Small intestine (tissue), 7 donors: ENCODE results near the gene SLC14A1. TPM values are rescaled to one million over a fixed set of nuclear protein-coding genes. Genes with fewer than 3 reads are reported as not detected.
A peak's percentile ranks its signal among the peaks of the same experiment; 100 is the strongest.

Source experiments
- DNase-seq, 2 donors: peaks; one replicate each; pipeline versions ENCODE4 v3.0.0 to v3.0.0-alpha.2; 2013
- FAIRE-seq: peaks from 2 replicates; lab custom pipeline; 2012; peaks lifted over from hg19 to GRCh38; lab: Jason Lieb, UNC
- H3K27ac ChIP-seq, 3 donors: one replicate each; pipeline ENCODE4 v1.5.1; 2013; ENCODE audit warnings: low read length in 2 of 3, mild to moderate bottlenecking in 2 of 3, control low read depth in 1 of 3, inconsistent platforms in 1 of 3, low read depth in 1 of 3, moderate library complexity in 1 of 3
- H3K27me3 ChIP-seq, 3 donors: one replicate each; pipeline ENCODE4 v1.6.1; 2013; ENCODE audit warnings: low read length in 3 of 3, inconsistent platforms in 1 of 3; ENCODE audit not compliant: control insufficient read depth in 3 of 3, insufficient read depth in 3 of 3
- H3K36me3 ChIP-seq, 3 donors: one replicate each; pipeline ENCODE4 v1.6.1; 2013; ENCODE audit warnings: low read length in 3 of 3, inconsistent platforms in 1 of 3, low read depth in 1 of 3, mild to moderate bottlenecking in 1 of 3, moderate library complexity in 1 of 3; ENCODE audit not compliant: control insufficient read depth in 3 of 3, insufficient read depth in 2 of 3
- H3K4me1 ChIP-seq, 3 donors: one replicate each; pipeline ENCODE4 v1.6.1; 2013; ENCODE audit warnings: low read length in 2 of 3, inconsistent platforms in 1 of 3, low read depth in 1 of 3, mild to moderate bottlenecking in 1 of 3, moderate library complexity in 1 of 3; ENCODE audit not compliant: control insufficient read depth in 3 of 3, insufficient read depth in 2 of 3
- H3K4me3 ChIP-seq, 3 donors: one replicate each; pipeline ENCODE4 v1.5.1; 2013; ENCODE audit warnings: low read length in 3 of 3, control low read depth in 1 of 3, inconsistent platforms in 1 of 3, low read depth in 1 of 3, mild to moderate bottlenecking in 1 of 3, moderate library complexity in 1 of 3
- H3K9me3 ChIP-seq, 2 donors: one replicate each; pipeline ENCODE4 v1.6.1; 2013; ENCODE audit warnings: low read depth in 1 of 2, low read length in 1 of 2; ENCODE audit not compliant: control insufficient read depth in 2 of 2, insufficient read depth in 1 of 2
- WGBS, 3 donors: extraction: QIAGEN DNeasy Blood & Tissue Kit; methylation state at CpG; one replicate each; pipeline ENCODE4 v1.1.7; 2013; 5-methylcytosine and 5-hydroxymethylcytosine counted together
- polyA plus RNA-seq, 4 donors: library from polyadenylated mRNA; stranded (reverse) in 3 of 4; unstranded in 1 of 4; fragments of 200-250 nt in 3 of 4; fragments of 120-200 nt in 1 of 4; gene quantifications; one replicate each; pipeline versions ENCODE4 v1.2.1 to v1.2.3, GENCODE V29; 2013
- donor health status: healthy with polysubstance abuse.
- donor health status: control.
- donor health status: control.
- donor health status: Bipolar disorder and iron deficiency.
- donor health status: healthy.

The SLC14A1 gene
- polyA plus RNA-seq, 4 donors: 0.56 to 1.3 TPM; not detected in 2

DNA sequence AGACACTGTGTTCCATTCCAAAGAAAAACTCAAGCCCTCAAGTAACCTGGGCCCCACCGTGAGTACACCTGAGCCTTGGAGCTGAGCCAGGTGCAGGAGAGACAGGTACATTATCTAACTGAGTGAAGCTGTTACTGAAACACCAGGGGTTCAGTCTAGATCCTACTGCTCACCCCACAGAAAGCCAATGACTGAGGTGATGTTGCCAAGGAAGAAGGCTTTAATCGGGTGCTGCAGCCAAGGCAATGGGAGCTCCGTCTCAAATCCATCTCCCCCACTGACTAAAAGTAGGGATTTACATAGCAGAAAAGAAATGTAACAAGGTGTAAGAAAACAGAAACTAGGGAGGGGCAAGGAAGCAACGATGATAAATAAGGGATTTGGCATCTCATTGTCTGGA, 15.2 kb upstream of the SLC14A1 start:
- WGBS, 3 donors: 71 to 91% (median 85%) methylated on average over 4 of the region's 4 CpGs
- no peak overlapping the region for H3K27ac ChIP-seq
- FAIRE-seq: no peak
- DNase-seq: no peak
- H3K4me3 ChIP-seq: no peak overlapping the region
- peaks cover 0 to 26% of the 10 kb centered on the region in 2 donors for H3K9me3 ChIP-seq
- H3K4me1 ChIP-seq: no peaks in the 10 kb centered on the region
- no peaks in the 10 kb centered on the region for H3K27me3 ChIP-seq
- no peaks in the 10 kb centered on the region for H3K36me3 ChIP-seq

DNA sequence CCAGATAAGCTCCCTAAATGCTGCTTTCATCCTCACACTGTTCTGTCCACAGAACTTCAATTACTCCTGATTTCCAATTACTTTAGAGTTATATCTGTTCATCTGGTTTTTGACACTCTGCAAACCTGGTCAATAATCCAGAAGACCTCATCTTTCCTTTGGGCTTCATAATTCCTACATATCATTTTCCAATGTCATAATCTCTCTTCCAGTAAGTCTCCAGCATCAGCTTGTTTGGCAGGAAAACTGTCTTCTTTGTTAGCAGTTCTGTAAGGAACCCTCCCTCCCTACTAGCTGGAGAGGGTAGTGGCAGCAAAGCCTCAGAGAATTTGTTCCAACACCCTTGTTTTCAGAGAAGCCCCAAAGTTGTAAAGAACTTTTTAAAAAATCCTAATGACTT, 11.9 kb upstream of the SLC14A1 start:
- Histone ChIP-seq H3K4me1 (no peaks in the 10 kb centered on the region), H3K27me3 (no peaks in the 10 kb centered on the region), H3K36me3 (no peaks in the 10 kb centered on the region), H3K27ac (no peak overlapping the region), H3K9me3 (peaks cover 0 to 25% of the 10 kb centered on the region in 2 donors), H3K4me3 (no peak overlapping the region)
- DNase-seq: no peak
- no peak for FAIRE-seq

DNA sequence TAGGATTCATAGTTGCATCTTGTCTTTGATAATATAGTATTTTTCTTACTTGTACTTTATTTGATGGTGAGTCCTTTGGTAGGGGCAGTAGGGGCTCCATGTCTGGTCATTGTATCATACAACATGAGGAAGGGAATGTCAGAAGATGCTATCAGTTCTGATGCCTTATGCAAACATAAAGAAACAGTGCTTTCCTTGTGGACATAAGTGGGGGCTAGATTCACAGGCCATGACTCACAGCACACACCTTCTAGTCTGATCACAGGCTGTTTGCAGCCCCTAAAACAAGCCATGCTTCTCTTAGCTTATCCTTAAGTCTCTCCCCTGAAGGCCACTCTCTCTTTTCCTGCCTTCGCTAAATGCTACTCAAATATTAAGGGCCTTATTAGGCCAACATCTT, 10.7 kb upstream of the SLC14A1 start:
- DNase-seq (no peak), FAIRE-seq (no peak)
- no peaks in the 10 kb centered on the region for H3K36me3 ChIP-seq
- 91 to 100% (median 91%) methylated on average over 1 of the region's 1 CpG for WGBS, 3 donors
- peaks cover 0 to 20% of the 10 kb centered on the region in 2 donors for H3K9me3 ChIP-seq
- no peaks in the 10 kb centered on the region for H3K27me3 ChIP-seq
- no peaks in the 10 kb centered on the region for H3K4me1 ChIP-seq
- no peak overlapping the region for H3K4me3 ChIP-seq
- no peak overlapping the region for H3K27ac ChIP-seq

DNA sequence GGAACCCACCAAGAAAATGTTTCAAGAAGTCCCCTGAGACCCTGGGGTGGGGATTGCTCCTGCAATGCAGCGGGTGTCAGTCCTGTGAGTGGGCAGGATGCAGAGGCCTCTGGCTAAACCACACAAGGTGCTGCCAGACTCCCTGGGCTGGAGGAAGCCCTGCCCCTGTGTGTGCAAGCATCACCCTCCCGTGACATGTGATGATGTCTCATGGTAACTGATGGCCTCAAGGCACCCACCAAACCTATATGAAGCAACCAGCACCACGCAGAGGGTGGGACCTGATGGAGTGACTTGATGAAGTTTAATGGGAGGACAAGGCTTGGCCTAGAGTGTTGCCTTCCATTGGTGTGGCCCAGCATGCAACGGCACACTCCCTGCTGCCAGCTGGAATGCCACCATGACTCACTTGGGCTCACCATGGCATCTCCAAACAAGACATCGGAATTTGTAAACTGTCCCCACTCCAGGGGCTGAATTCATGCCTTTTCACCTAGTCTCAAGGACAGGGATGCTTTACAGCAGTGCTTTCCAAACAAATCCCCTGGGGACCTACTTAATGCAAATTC, 8.7 kb upstream of the SLC14A1 start:
- Histone ChIP-seq H3K4me1 (no peaks in the 10 kb centered on the region), H3K27ac (no peak overlapping the region), H3K36me3 (no peaks in the 10 kb centered on the region), H3K27me3 (no peaks in the 10 kb centered on the region), H3K4me3 (no peak overlapping the region), H3K9me3 (peaks cover 0 to 3% of the 10 kb centered on the region in 2 donors)
- 81 to 90% (median 88%) methylated on average over 5 of the region's 5 CpGs for WGBS, 3 donors
- DNase-seq: no peak
- FAIRE-seq: no peak

DNA sequence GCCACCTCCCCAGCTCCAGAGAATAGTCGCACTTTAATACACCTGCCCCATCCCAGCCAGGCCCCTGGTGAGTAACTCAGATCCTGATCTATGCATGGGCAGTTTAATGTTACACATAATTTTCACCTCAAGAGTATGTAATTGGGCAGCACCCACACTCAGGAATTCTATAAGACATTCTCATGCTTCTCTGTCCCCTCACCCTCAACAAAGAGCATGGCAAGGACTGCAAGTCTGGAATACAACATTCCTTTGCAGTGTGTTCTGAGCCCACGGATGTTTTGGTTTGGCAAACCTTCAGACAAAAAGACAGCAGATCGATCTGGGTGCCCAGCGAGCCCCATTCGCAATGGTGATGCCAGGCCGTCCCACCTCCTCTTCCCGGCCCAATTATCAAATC, 4.9 kb upstream of the SLC14A1 start:
- Histone ChIP-seq H3K4me1 (peaks cover 0 to 9% (median 0%) of the 10 kb centered on the region in 3 donors), H3K27me3 (no peaks in the 10 kb centered on the region), H3K9me3 (no peaks in the 10 kb centered on the region), H3K4me3 (no peak overlapping the region), H3K36me3 (no peaks in the 10 kb centered on the region), H3K27ac (no peak overlapping the region)
- WGBS, 3 donors: 93 to 94% (median 93%) methylated on average over 7 of the region's 7 CpGs
- DNase-seq (no peak), FAIRE-seq (no peak)

- H3K4me3 ChIP-seq: no peak overlapping the region
- H3K4me1 ChIP-seq: peaks cover 0 to 9% (median 0%) of the 10 kb centered on the region in 3 donors
- H3K27me3 ChIP-seq: no peaks in the 10 kb centered on the region
- FAIRE-seq: no peak
- no peak overlapping the region for H3K27ac ChIP-seq
- no peaks in the 10 kb centered on the region for H3K36me3 ChIP-seq
- peak; percentile 84 to 88 for DNase-seq
- no peaks in the 10 kb centered on the region for H3K9me3 ChIP-seq
- WGBS, 3 donors: 0 to 2% (median 1%) methylated on average over 5 of the region's 5 CpGs
These were observed 1.1 kb upstream of the SLC14A1 start for GRCh38 chr18:45722899-45723298.

DNA sequence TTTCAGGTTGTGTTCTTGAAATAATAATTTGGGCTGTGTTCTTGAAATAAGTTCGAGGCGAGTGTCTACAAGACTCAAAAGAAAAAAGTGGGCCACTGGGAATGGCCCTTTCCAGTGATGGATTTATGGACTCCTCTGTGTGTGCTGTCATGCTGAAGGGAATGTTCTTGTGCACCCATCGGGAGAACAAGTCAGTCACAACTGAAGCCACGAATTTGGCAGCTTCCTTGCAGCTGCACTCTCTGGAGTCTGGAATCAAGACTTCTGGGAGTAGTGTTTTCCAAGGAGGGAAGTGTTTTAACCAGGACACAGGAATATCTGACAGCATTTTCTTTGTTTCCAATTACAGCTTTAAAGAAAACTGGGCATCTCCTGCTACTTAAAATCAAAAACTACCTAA, 620 bp downstream of the SLC14A1 start:
- FAIRE-seq (no peak), DNase-seq (no peak)
- Histone ChIP-seq H3K36me3 (no peaks in the 10 kb centered on the region), H3K4me1 (peaks cover 0 to 9% (median 0%) of the 10 kb centered on the region in 3 donors), H3K27me3 (no peaks in the 10 kb centered on the region), H3K9me3 (no peaks in the 10 kb centered on the region), H3K27ac (no peak overlapping the region), H3K4me3 (no peak overlapping the region)
- WGBS, 3 donors: 74 to 82% (median 77%) methylated on average over 4 of the region's 4 CpGs

DNA sequence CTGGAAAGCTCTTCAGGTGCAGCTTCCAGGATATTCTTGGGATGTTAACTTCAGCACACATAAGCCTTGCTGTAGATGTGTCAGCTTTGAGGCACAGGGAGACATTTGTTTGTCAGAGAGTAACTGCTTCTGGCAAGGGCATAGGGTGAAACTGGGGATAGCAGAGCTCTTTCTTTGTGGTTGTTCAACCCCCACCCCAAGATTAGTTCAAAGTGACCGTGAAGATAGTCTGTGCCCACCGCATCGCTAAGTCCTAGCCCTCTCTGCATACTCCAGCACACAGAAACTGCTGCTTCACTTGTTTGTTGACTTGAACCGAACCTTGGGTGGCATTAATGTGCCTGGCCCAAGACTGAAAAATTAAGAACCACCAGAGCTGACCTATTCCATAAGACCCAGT, 1.4 kb downstream of the SLC14A1 start:
- no peaks in the 10 kb centered on the region for H3K9me3 ChIP-seq
- H3K27ac ChIP-seq: no peak overlapping the region
- no peaks in the 10 kb centered on the region for H3K27me3 ChIP-seq
- no peak for FAIRE-seq
- 82 to 93% (median 90%) methylated on average over 4 of the region's 4 CpGs for WGBS, 3 donors
- H3K36me3 ChIP-seq: no peaks in the 10 kb centered on the region
- no peak for DNase-seq
- H3K4me3 ChIP-seq: no peak overlapping the region
- H3K4me1 ChIP-seq: peaks cover 0 to 9% (median 0%) of the 10 kb centered on the region in 3 donors

DNA sequence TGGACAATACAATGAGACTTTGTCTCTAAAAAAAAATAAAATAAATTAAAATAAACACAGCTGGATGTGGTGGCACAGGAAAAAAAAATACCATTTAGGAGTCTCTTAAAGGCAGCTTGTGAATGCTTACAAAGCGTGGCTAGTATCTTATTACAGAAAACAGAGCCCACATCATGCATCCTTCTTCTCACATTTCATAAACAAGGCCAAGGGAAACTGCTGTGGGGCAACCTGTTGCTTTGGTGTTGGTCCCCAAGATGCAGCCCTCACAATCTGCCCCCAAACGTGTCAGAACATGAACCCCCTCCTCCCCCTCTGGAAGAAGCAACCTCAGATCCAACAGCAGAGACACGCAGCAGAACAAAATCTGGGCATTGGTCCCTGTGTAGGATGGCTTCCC, 2.6 kb downstream of the SLC14A1 start:
- Histone ChIP-seq H3K27ac (no peak overlapping the region), H3K36me3 (no peaks in the 10 kb centered on the region), H3K9me3 (no peaks in the 10 kb centered on the region), H3K27me3 (no peaks in the 10 kb centered on the region), H3K4me1 (peaks cover 0 to 5% (median 0%) of the 10 kb centered on the region in 3 donors), H3K4me3 (no peak overlapping the region)
- FAIRE-seq (no peak), DNase-seq (no peak)
- WGBS, 3 donors: 79 to 93% (median 82%) methylated on average over 3 of the region's 3 CpGs
